ENCODE measurements around the gene TSFM. TPM values are rescaled to one million over a fixed set of nuclear protein-coding genes. Genes with fewer than 3 reads are reported as not detected.

TSFM gene
- total and polyA plus RNA-seq, 2 of the 13 experiments (the other 11 are each of a cell fraction or from before 2014, with no cell fraction given), result 29.8 to 68.3 TPM

DNA sequence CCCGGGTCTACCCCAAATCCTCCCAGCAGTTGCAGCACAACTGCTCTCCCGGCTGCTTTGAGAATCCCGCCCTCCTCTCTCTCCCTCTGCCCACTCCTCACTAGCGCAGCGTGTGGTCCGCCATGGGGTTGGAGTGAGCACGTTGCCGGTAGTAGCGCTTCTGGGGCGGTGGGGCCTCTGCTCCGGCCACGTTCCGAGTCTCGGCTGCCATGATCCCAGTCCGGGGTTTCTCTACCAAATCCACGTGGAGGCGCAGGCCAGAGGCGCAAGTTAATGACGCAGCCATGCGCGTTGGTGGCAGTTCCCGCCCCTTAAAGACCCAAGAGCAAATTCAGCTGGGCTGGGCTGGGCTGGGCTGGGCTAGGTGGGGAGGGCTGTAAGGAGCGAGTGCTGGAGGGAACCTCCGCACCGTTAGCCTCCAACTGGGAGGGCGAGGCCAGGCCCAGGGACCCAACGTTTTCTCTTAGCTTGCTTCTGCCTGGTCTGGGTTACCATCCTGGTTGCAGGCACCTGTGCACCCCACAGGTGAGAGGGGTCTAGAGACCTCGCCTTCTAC lies 10.6 kb upstream of the TSFM start, which contains the start of gene METTL1 (continued):
- TF ChIP-seq, protein P1, sequence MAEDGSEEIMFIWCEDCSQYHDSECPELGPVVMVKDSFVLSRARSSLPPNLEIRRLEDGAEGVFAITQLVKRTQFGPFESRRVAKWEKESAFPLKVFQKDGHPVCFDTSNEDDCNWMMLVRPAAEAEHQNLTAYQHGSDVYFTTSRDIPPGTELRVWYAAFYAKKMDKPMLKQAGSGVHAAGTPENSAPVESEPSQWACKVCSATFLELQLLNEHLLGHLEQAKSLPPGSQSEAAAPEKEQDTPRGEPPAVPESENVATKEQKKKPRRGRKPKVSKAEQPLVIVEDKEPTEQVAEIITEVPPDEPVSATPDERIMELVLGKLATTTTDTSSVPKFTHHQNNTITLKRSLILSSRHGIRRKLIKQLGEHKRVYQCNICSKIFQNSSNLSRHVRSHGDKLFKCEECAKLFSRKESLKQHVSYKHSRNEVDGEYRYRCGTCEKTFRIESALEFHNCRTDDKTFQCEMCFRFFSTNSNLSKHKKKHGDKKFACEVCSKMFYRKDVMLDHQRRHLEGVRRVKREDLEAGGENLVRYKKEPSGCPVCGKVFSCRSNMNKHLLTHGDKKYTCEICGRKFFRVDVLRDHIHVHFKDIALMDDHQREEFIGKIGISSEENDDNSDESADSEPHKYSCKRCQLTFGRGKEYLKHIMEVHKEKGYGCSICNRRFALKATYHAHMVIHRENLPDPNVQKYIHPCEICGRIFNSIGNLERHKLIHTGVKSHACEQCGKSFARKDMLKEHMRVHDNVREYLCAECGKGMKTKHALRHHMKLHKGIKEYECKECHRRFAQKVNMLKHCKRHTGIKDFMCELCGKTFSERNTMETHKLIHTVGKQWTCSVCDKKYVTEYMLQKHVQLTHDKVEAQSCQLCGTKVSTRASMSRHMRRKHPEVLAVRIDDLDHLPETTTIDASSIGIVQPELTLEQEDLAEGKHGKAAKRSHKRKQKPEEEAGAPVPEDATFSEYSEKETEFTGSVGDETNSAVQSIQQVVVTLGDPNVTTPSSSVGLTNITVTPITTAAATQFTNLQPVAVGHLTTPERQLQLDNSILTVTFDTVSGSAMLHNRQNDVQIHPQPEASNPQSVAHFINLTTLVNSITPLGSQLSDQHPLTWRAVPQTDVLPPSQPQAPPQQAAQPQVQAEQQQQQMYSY (CRISPR knock-in tag; IDR thresholded peaks at IDR 0.05), result peak; percentile 94
- TF ChIP-seq ZNF350 (CRISPR knock-in tag; IDR thresholded peaks at IDR 0.05; ENCODE audit: borderline replicate concordance, low read depth) (peak; percentile 97; the same call in 1 of the 2 replicates), ZNF75D (CRISPR knock-in tag; IDR thresholded peaks at IDR 0.05; ENCODE audit: borderline replicate concordance) (no peak), ZNF577 (CRISPR knock-in tag; IDR thresholded peaks at IDR 0.05; ENCODE audit: borderline replicate concordance, low read depth) (0 out of 2 replicates have a peak, but pooled peaks have one; percentile 27), ZNF34 (CRISPR knock-in tag; IDR thresholded peaks at IDR 0.05; ENCODE audit: borderline replicate concordance) (peak; percentile 92; the same call in 1 of the 2 replicates), JUND (CRISPR knock-in tag; IDR thresholded peaks at IDR 0.05) (peak; percentile 84), AGO1 (IDR thresholded peaks at IDR 0.05; ENCODE audit: low read depth, low read length, poor library complexity, severe bottlenecking) (peak; percentile 44), SIX1 (CRISPR knock-in tag; IDR thresholded peaks at IDR 0.05; ENCODE audit: borderline replicate concordance) (peak; percentile 67; the same call in 1 of the 2 replicates), ZNF451 (CRISPR knock-in tag; IDR thresholded peaks at IDR 0.05) (no peak; the same call in 1 of the 2 replicates), RXRB (CRISPR knock-in tag; IDR thresholded peaks at IDR 0.05; ENCODE audit: borderline replicate concordance) (peak; percentile 56), FOXA3 (CRISPR knock-in tag; IDR thresholded peaks at IDR 0.05) (peak; percentile 56; the same call in 1 of the 2 replicates), ZNF749 (CRISPR knock-in tag; IDR thresholded peaks at IDR 0.05; ENCODE audit: borderline replicate concordance) (0 out of 2 replicates have a peak, but pooled peaks have one; percentile 5), ZNF430 (CRISPR knock-in tag; IDR thresholded peaks at IDR 0.05) (0 out of 2 replicates have a peak, but pooled peaks have one; percentile 85), ZNF10 (CRISPR knock-in tag; IDR thresholded peaks at IDR 0.05; ENCODE audit: borderline replicate concordance, low read depth) (no peak), MTF2 (CRISPR knock-in tag; IDR thresholded peaks at IDR 0.05; ENCODE audit: borderline replicate concordance) (0 out of 2 replicates have a peak, but pooled peaks have one; percentile 47)
- TF ChIP-seq, protein P2, sequence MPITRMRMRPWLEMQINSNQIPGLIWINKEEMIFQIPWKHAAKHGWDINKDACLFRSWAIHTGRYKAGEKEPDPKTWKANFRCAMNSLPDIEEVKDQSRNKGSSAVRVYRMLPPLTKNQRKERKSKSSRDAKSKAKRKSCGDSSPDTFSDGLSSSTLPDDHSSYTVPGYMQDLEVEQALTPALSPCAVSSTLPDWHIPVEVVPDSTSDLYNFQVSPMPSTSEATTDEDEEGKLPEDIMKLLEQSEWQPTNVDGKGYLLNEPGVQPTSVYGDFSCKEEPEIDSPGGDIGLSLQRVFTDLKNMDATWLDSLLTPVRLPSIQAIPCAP (CRISPR knock-in tag; IDR thresholded peaks at IDR 0.05; ENCODE audit: low read depth), result no peak
- TF ChIP-seq, protein P3, sequence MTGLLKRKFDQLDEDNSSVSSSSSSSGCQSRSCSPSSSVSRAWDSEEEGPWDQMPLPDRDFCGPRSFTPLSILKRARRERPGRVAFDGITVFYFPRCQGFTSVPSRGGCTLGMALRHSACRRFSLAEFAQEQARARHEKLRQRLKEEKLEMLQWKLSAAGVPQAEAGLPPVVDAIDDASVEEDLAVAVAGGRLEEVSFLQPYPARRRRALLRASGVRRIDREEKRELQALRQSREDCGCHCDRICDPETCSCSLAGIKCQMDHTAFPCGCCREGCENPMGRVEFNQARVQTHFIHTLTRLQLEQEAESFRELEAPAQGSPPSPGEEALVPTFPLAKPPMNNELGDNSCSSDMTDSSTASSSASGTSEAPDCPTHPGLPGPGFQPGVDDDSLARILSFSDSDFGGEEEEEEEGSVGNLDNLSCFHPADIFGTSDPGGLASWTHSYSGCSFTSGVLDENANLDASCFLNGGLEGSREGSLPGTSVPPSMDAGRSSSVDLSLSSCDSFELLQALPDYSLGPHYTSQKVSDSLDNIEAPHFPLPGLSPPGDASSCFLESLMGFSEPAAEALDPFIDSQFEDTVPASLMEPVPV (CRISPR knock-in tag; IDR thresholded peaks at IDR 0.05), result peak; percentile 66; the same call in 1 of the 2 replicates
- TF ChIP-seq, protein P4, sequence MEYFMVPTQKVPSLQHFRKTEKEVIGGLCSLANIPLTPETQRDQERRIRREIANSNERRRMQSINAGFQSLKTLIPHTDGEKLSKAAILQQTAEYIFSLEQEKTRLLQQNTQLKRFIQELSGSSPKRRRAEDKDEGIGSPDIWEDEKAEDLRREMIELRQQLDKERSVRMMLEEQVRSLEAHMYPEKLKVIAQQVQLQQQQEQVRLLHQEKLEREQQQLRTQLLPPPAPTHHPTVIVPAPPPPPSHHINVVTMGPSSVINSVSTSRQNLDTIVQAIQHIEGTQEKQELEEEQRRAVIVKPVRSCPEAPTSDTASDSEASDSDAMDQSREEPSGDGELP (IDR thresholded peaks at IDR 0.05; ENCODE audit: borderline replicate concordance, low read depth), result peak; percentile 87; the same call in 1 of the 2 replicates
- TF ChIP-seq, protein P5, sequence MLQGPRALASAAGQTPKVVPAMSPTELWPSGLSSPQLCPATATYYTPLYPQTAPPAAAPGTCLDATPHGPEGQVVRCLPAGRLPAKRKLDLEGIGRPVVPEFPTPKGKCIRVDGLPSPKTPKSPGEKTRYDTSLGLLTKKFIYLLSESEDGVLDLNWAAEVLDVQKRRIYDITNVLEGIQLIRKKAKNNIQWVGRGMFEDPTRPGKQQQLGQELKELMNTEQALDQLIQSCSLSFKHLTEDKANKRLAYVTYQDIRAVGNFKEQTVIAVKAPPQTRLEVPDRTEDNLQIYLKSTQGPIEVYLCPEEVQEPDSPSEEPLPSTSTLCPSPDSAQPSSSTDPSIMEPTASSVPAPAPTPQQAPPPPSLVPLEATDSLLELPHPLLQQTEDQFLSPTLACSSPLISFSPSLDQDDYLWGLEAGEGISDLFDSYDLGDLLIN (CRISPR knock-in tag; IDR thresholded peaks at IDR 0.05; ENCODE audit: borderline replicate concordance), result no peak
